NCI-H1092 (cell line): ENCODE measurements around the gene CENPQ.

Source experiments
- DNase-seq: peaks from one replicate; lab custom pipeline; 2025; lab: John Stamatoyannopoulos, UW

The CENPQ gene

GRCh38 chr6:49541210-49541724, 78.1 kb downstream of the CENPQ start:
- no peak for DNase-seq

- peak; percentile 7 for DNase-seq
Measured at GRCh38 chr6:49541936-49542335, 78.8 kb downstream of the CENPQ start.
